K562 (cell line): ENCODE measurements around the gene CEACAM21. TPM values are rescaled to one million over a fixed set of nuclear protein-coding genes. Genes with fewer than 3 reads are reported as not detected.

Experiments
- ATAC-seq: fragments of 200-7000 bp; cut with Tn5 transposase; 3 replicates; pipeline ENCODE4 v1.9.1; 2020; ENCODE audit warnings: moderate library complexity
- BruUV-seq: library from RNA; stranded (reverse); fragments of 400-500 nt; replicated peaks from 2 replicates; lab custom pipeline; 2021; lab: Mats Ljungman, UMichigan
- CTCF ChIA-PET: fragments of 300-600 bp; formaldehyde crosslinking; extraction: SDS; loops from one replicate; lab custom pipeline; 2021; ENCODE audit warnings: low intra/inter-chr PET ratio; lab: Yijun Ruan, JAX
- POLR2A ChIA-PET: fragments of 300-600, 350-650 bp; sonication (Branson Sonifier 250); formaldehyde crosslinking; extraction: SDS; loops from one replicate; lab custom pipeline; 2021; ENCODE audit warnings: antibody characterized with exemption, inconsistent platforms; lab: Yijun Ruan, JAX
- DNase-seq, 4 experiments: peaks; one replicate each; pipeline versions ENCODE4 v3.0.0 to v3.0.0-alpha.2; 2011 to 2018; ENCODE audit warnings: low spot score in 3 of 4, mixed read lengths in 3 of 4; ENCODE audit errors: extremely low read depth in 1 of 4
- FAIRE-seq: peaks from 2 replicates; lab custom pipeline; 2011; peaks lifted over from hg19 to GRCh38; lab: Jason Lieb, UNC
- H2AFZ ChIP-seq: 2 replicates; pipeline ENCODE4 v1.6.0; 2011; ENCODE audit warnings: low read depth, low read length, control low read depth, inconsistent platforms
- H3K27ac ChIP-seq: fragments of 200-600 bp; 3 replicates; pipeline ENCODE4 v1.8.0; 2011; ENCODE audit warnings: low read depth, mild to moderate bottlenecking, control low read depth, inconsistent platforms, low read length, moderate library complexity, mixed read lengths; ENCODE audit errors: extremely low read depth
- H3K27me3 ChIP-seq, 2 experiments: fragments of 300-600 bp in 1 of 2; 2 replicates in 1 of 2; 3 replicates in 1 of 2; pipeline versions ENCODE4 v1.6.0 to v1.8.0; 2011; ENCODE audit warnings: inconsistent platforms in 2 of 2, low read length in 2 of 2, mild to moderate bottlenecking in 1 of 2, mixed read lengths in 1 of 2, moderate library complexity in 1 of 2; ENCODE audit not compliant: control insufficient read depth in 2 of 2, insufficient read depth in 2 of 2
- H3K36me3 ChIP-seq: fragments of 300-600 bp; 3 replicates; pipeline ENCODE4 v1.8.0; 2011; ENCODE audit warnings: mild to moderate bottlenecking, low read length, inconsistent platforms; ENCODE audit not compliant: control insufficient read depth, insufficient read depth
- H3K4me1 ChIP-seq, 2 experiments: fragments of 200-600 bp in 1 of 2; replicated peaks in 1 of 2; 2 replicates in 1 of 2; 3 replicates in 1 of 2; pipeline versions ENCODE4 v1.5.1 to v1.8.0; 2011; ENCODE audit warnings: inconsistent platforms in 2 of 2, low read length in 2 of 2, mild to moderate bottlenecking in 1 of 2, mixed read lengths in 1 of 2, moderate library complexity in 1 of 2; ENCODE audit not compliant: control insufficient read depth in 2 of 2, insufficient read depth in 2 of 2
- H3K4me2 ChIP-seq: 2 replicates; pipeline ENCODE4 v1.6.1; 2011; ENCODE audit warnings: low read length, control low read depth, inconsistent platforms, mixed read lengths; ENCODE audit not compliant: insufficient read depth
- H3K4me3 ChIP-seq: fragments of 200-600 bp; sonication (generic), shearing (Covaris generic); 2 replicates; pipeline ENCODE4 v1.5.1; 2016; ENCODE audit warnings: control low read depth, inconsistent platforms
- H3K79me2 ChIP-seq: fragments of 200-600 bp; 3 replicates; pipeline ENCODE4 v1.8.0; 2011; ENCODE audit warnings: low read length, inconsistent platforms; ENCODE audit not compliant: control insufficient read depth, insufficient read depth
- H3K9ac ChIP-seq, 2 experiments: 2 replicates each; pipeline versions ENCODE4 v1.6.0 to v1.6.1; 2011; ENCODE audit warnings: low read depth in 2 of 2, low read length in 2 of 2, control low read depth in 1 of 2, inconsistent platforms in 1 of 2, mild to moderate bottlenecking in 1 of 2, mixed read lengths in 1 of 2; ENCODE audit not compliant: insufficient read depth in 1 of 2
- H3K9me1 ChIP-seq: one replicate; pipeline ENCODE4 v1.6.0; 2011; ENCODE audit warnings: inconsistent platforms, mild to moderate bottlenecking, low read length, moderate library complexity; ENCODE audit not compliant: control insufficient read depth, insufficient read depth
- H3K9me3 ChIP-seq: replicated peaks from 2 replicates; pipeline ENCODE4 v1.5.1; 2011; ENCODE audit warnings: low read depth, low read length, inconsistent platforms; ENCODE audit not compliant: control insufficient read depth, insufficient read depth
- H4K20me1 ChIP-seq: replicated peaks from 2 replicates; pipeline ENCODE4 v1.6.1; 2011; ENCODE audit warnings: low read length, inconsistent platforms, mixed read lengths; ENCODE audit not compliant: control insufficient read depth, insufficient read depth
- CC2D1A ChIP-seq: fragments of 450-650 bp; IDR thresholded peaks from 2 replicates; pipeline ENCODE4 v1.6.1; 2017; ENCODE audit warnings: mild to moderate bottlenecking
- E2F8 ChIP-seq: fragments of 450-650 bp; IDR thresholded peaks from 2 replicates; pipeline ENCODE4 v1.7.1; 2018; ENCODE audit warnings: mild to moderate bottlenecking, low read depth; ENCODE audit not compliant: partially characterized antibody
- FOXJ3 ChIP-seq: sonication (generic); formaldehyde crosslinking; IDR thresholded peaks from 2 replicates; pipeline ENCODE4 v1.4.0; 2020; ENCODE audit warnings: mild to moderate bottlenecking, missing genetic modification reagents
- KLF10 ChIP-seq: fragments of 250-450 bp; sonication (Bioruptor Pico); IDR thresholded peaks from 2 replicates; pipeline ENCODE4 v1.6.1; 2021; ENCODE audit warnings: matching md5 sums
- MCM2 ChIP-seq: fragments of 450-650 bp; IDR thresholded peaks from 2 replicates; pipeline ENCODE4 v1.6.1; 2017; ENCODE audit warnings: low read depth, mild to moderate bottlenecking
- MECOM ChIP-seq: fragments of 250-450 bp; sonication (Bioruptor Pico); IDR thresholded peaks from 2 replicates; pipeline ENCODE4 v1.8.0; 2022; ENCODE audit warnings: inconsistent platforms
- NFIC ChIP-seq: fragments of 450-650 bp; IDR thresholded peaks from 2 replicates; pipeline ENCODE4 v1.6.1; 2017; ENCODE audit warnings: mild to moderate bottlenecking, inconsistent platforms
- SRSF9 ChIP-seq: fragments of 200-400 bp; formaldehyde crosslinking; IDR thresholded peaks from 2 replicates; pipeline ENCODE4 v1.6.1; 2017; ENCODE audit warnings: low read depth, low read length, borderline replicate concordance
- U2AF2 ChIP-seq: fragments of 200-400 bp; formaldehyde crosslinking; optimal IDR thresholded peaks from 2 replicates; pipeline ENCODE3; 2017; ENCODE audit warnings: low read depth, mild to moderate bottlenecking, low read length
- WGBS: fragments of 100-300 bp; shearing (Covaris generic); methylation state at CpG from one replicate; pipeline ENCODE4 v1.1.6; 2016; ENCODE audit warnings: low coverage, mixed read lengths; ENCODE audit not compliant: insufficient coverage; ENCODE audit errors: missing lambda C conversion rate; 5-methylcytosine and 5-hydroxymethylcytosine counted together
- in situ Hi-C: fragments of 300-500 bp; cut with MboI; formaldehyde crosslinking; loops from 4 replicates; pipeline ENCODE4 v1.15.0; 2018; ENCODE audit warnings: inconsistent platforms, mixed read lengths
- intact Hi-C: fragments of 100-400 bp; cut with micrococcal nuclease; formaldehyde crosslinking; loops from 2 replicates; pipeline ENCODE4 v1.14.2; 2022
- polyA plus RNA-seq, 8 experiments: library from polyadenylated mRNA; depleted of rRNA in 4 of 8; stranded (reverse) in 5 of 8; unstranded in 3 of 8; fragments of >200 nt; fragmentation: Nextera tagmentation in 2 of 8; fragmentation: Illumina TruSeq in 1 of 8; extraction: Ambion mirVana in 2 of 8; extraction: Trizol in 1 of 8; gene quantifications; 2 replicates each; pipeline versions ENCODE4 v1.2.1 to v1.2.3, GENCODE V29; 2011 to 2014; ENCODE audit warnings: inconsistent platforms in 1 of 8, missing spikeins in 1 of 8
- total RNA-seq, 7 experiments: library from RNA; depleted of rRNA in 6 of 7; stranded (reverse); fragments of >200 nt in 6 of 7; fragmentation: Illumina TruSeq in 2 of 7; extraction: Trizol in 2 of 7; gene quantifications; 2 replicates each; pipeline versions ENCODE4 v1.2.1 to v1.2.3, GENCODE V29; 2011 to 2021; ENCODE audit warnings: low replicate concordance in 1 of 7

Gene CEACAM21
- total and polyA plus RNA-seq, 9 of the 15 experiments (the other 6 are each of a cell fraction or from before 2014, with no cell fraction given): 0.06 to 0.40 (median 0.18) TPM; not detected in 1

- TF ChIP-seq E2F8 (no peak), SRSF9 (no peak), MCM2 (no peak), MECOM (CRISPR knock-in tag) (no peak), CC2D1A (no peak)
These were observed 46.3 kb upstream of the CEACAM21 start (continued) for GRCh38 chr19:41529484-41530183.

GRCh38 chr19:41530184-41530534 is 45.8 kb upstream of the CEACAM21 start:
- FAIRE-seq (no peak), ATAC-seq (no peak), DNase-seq (no peak)
- no peak overlapping the region for H3K4me2 ChIP-seq
- H3K36me3 ChIP-seq: no peaks in the 10 kb centered on the region
- CTCF ChIA-PET: no interaction called here
- TF ChIP-seq KLF10: no peak
- TF ChIP-seq NFIC: no peak
- no peak for TF ChIP-seq U2AF2
- TF ChIP-seq FOXJ3 (CRISPR knock-in tag): no peak
- intact Hi-C loops (no loop called here), in situ Hi-C loops (no loop called here)
- no peak overlapping the region for H3K27ac ChIP-seq
- no peak overlapping the region for H3K4me3 ChIP-seq
- no TSS peak for BruUV-seq
- H3K4me1 ChIP-seq: no peaks in the 10 kb centered on the region; a peak in 1 of 5 replicates
- H3K9ac ChIP-seq: no peak overlapping the region
- WGBS: 5% methylated on average over 4 of the region's 4 CpGs
- no peaks in the 10 kb centered on the region for H3K9me3 ChIP-seq
- H3K9me1 ChIP-seq: no peaks in the 10 kb centered on the region
- H2AFZ ChIP-seq: no peak overlapping the region
- peaks cover 14 to 21% of the 10 kb centered on the region in 2 experiments; a peak in 4 of 5 replicates for H3K27me3 ChIP-seq
- H3K79me2 ChIP-seq: no peaks in the 10 kb centered on the region
- POLR2A ChIA-PET: interaction anchor here (0.6 kb wide), 1 partner anchor 90 kb away, joined by 3 read pairs; the partner anchor contains the start of gene DMAC2
- no peaks in the 10 kb centered on the region for H4K20me1 ChIP-seq
